Neural cell (in vitro differentiated cells): ENCODE measurements around the gene ZP1. TPM values are rescaled to one million over a fixed set of nuclear protein-coding genes. Genes with fewer than 3 reads are reported as not detected.

Source experiments
- H2AFZ ChIP-seq: fragments of 200-600, 300-800 bp; sonication (generic), shearing (Covaris generic); 2 replicates; pipeline ENCODE4 v1.6.0; 2014; ENCODE audit warnings: low read depth, mild to moderate bottlenecking, antibody characterized with exemption, low read length, moderate library complexity
- H3F3A ChIP-seq: fragments of 200-600 bp; shearing (Covaris generic); 2 replicates; pipeline ENCODE4 v1.6.1; 2016; ENCODE audit warnings: mild to moderate bottlenecking, moderate library complexity, mixed read lengths, antibody characterized with exemption, low read length; ENCODE audit not compliant: insufficient read depth, poor library complexity, severe bottlenecking
- H3K27ac ChIP-seq: fragments of 200-600, 300-800 bp; sonication (generic), shearing (Covaris generic); 2 replicates; pipeline ENCODE4 v1.5.1; 2014; ENCODE audit warnings: mild to moderate bottlenecking, low read length, moderate library complexity
- H3K27me3 ChIP-seq: fragments of 300-800, 200-600 bp; sonication (generic), shearing (Covaris generic); 2 replicates; pipeline ENCODE4 v1.6.0; 2014; ENCODE audit warnings: mild to moderate bottlenecking, low read depth, low read length, moderate library complexity; ENCODE audit not compliant: insufficient read depth
- H3K36me3 ChIP-seq: fragments of 300-800, 200-600 bp; sonication (generic), shearing (Covaris generic); 2 replicates; pipeline ENCODE4 v1.5.1; 2014; ENCODE audit warnings: mild to moderate bottlenecking, antibody characterized with exemption, low read length, moderate library complexity; ENCODE audit not compliant: insufficient read depth
- H3K4me2 ChIP-seq: fragments of 300-800, 200-600 bp; sonication (generic), shearing (Covaris generic); 2 replicates; pipeline ENCODE4 v1.6.0; 2014; ENCODE audit warnings: mild to moderate bottlenecking, low read length
- H3K4me3 ChIP-seq: fragments of 300-800, 200-600 bp; sonication (generic), shearing (Covaris generic); 2 replicates; pipeline ENCODE4 v1.5.1; 2014; ENCODE audit warnings: mild to moderate bottlenecking, low read length, moderate library complexity
- H3K79me2 ChIP-seq: fragments of 200-600 bp; shearing (Covaris generic); replicated peaks from 2 replicates; pipeline ENCODE4 v1.6.0; 2014; ENCODE audit warnings: mild to moderate bottlenecking, low read length, moderate library complexity; ENCODE audit not compliant: insufficient read depth
- H3K9ac ChIP-seq: fragments of 300-800, 200-600 bp; sonication (generic), shearing (Covaris generic); 2 replicates; pipeline ENCODE4 v1.6.1; 2016; ENCODE audit warnings: mild to moderate bottlenecking, low read length, mixed read lengths
- H3K9me2 ChIP-seq: fragments of 200-600 bp; shearing (Covaris generic); 2 replicates; pipeline ENCODE4 v1.6.1; 2016; ENCODE audit warnings: mild to moderate bottlenecking, low read length, mixed read lengths; ENCODE audit not compliant: insufficient read depth
- H3K9me3 ChIP-seq: fragments of 200-600, 300-800 bp; sonication (generic), shearing (Covaris generic); 2 replicates; pipeline ENCODE4 v1.6.1; 2016; ENCODE audit warnings: mild to moderate bottlenecking, mixed run types, low read length, moderate library complexity, mixed read lengths
- H4K20me1 ChIP-seq: fragments of 200-600 bp; shearing (Covaris generic); 2 replicates; pipeline ENCODE4 v1.6.1; 2016; ENCODE audit warnings: mild to moderate bottlenecking, mixed run types; ENCODE audit not compliant: insufficient read depth
- CTCF ChIP-seq: fragments of 450-650 bp; IDR thresholded peaks from 2 replicates; pipeline ENCODE4 v1.5.1; 2014; ENCODE audit warnings: antibody characterized with exemption, mild to moderate bottlenecking, moderate library complexity; ENCODE audit not compliant: poor library complexity, severe bottlenecking
- EP300 ChIP-seq: fragments of 450-650 bp; conservative IDR thresholded peaks from 2 replicates; pipeline ENCODE4 v1.6.1; 2014; ENCODE audit warnings: antibody characterized with exemption, mild to moderate bottlenecking, moderate library complexity; ENCODE audit not compliant: poor library complexity, severe bottlenecking
- EZH2 ChIP-seq: fragments of 200-600, 300-800 bp; shearing (Covaris generic), sonication (generic); IDR thresholded peaks from 2 replicates; pipeline ENCODE4 v1.6.1; 2014; ENCODE audit warnings: antibody characterized with exemption, low read length, borderline replicate concordance, mild to moderate bottlenecking; ENCODE audit not compliant: insufficient read depth, poor library complexity, severe bottlenecking
- MXI1 ChIP-seq: fragments of 450-650 bp; conservative IDR thresholded peaks from 2 replicates; pipeline ENCODE4 v1.6.1; 2014; ENCODE audit warnings: antibody characterized with exemption, mild to moderate bottlenecking; ENCODE audit not compliant: poor library complexity, severe bottlenecking
- RAD21 ChIP-seq: fragments of 450-650 bp; conservative IDR thresholded peaks from 2 replicates; pipeline ENCODE4 v1.6.1; 2014; ENCODE audit warnings: antibody characterized with exemption, mild to moderate bottlenecking, moderate library complexity
- polyA plus RNA-seq: library from polyadenylated mRNA; depleted of rRNA; stranded (reverse); fragments of >200 nt; gene quantifications from 2 replicates; pipeline ENCODE4 v1.2.3, GENCODE V29; 2014

Gene ZP1
- polyA plus RNA-seq, 1 donor from 2014 or later: 1.5 TPM

GRCh38 chr11:60835534-60835846 lies 31.9 kb upstream of the ZP1 start:
- no peak overlapping the region for H3K27ac ChIP-seq
- H3K4me2 ChIP-seq: no peak overlapping the region
- no peaks in the 10 kb centered on the region for H4K20me1 ChIP-seq

GRCh38 chr11:60836866-60837515 lies 30.4 kb upstream of the ZP1 start:
- H3K9me3 ChIP-seq: no peaks in the 10 kb centered on the region
- H3K9me2 ChIP-seq: no peaks in the 10 kb centered on the region
- no peak overlapping the region for H2AFZ ChIP-seq
- no peaks in the 10 kb centered on the region for H4K20me1 ChIP-seq
- no peak for TF ChIP-seq EZH2
- TF ChIP-seq CTCF: no peak
- no peak for TF ChIP-seq MXI1
- TF ChIP-seq RAD21: no peak
- no peak for TF ChIP-seq EP300
- H3K9ac ChIP-seq: no peak overlapping the region
- H3K27ac ChIP-seq: no peak overlapping the region
- no peak overlapping the region for H3K4me3 ChIP-seq
- no peaks in the 10 kb centered on the region for H3K36me3 ChIP-seq
- no peak overlapping the region for H3K4me2 ChIP-seq
- no peaks in the 10 kb centered on the region for H3F3A ChIP-seq
- no peaks in the 10 kb centered on the region for H3K27me3 ChIP-seq
- no peaks in the 10 kb centered on the region for H3K79me2 ChIP-seq

More at GRCh38 chr11:60835534-60835846, 31.9 kb upstream of the ZP1 start:
- Histone ChIP-seq H3F3A (no peaks in the 10 kb centered on the region), H3K27me3 (no peaks in the 10 kb centered on the region), H3K9me3 (no peaks in the 10 kb centered on the region), H3K9ac (no peak overlapping the region), H2AFZ (no peak overlapping the region), H3K4me3 (no peak overlapping the region), H3K9me2 (no peaks in the 10 kb centered on the region), H3K36me3 (no peaks in the 10 kb centered on the region), H3K79me2 (no peaks in the 10 kb centered on the region)
- TF ChIP-seq EZH2 (no peak), CTCF (no peak)

DNA sequence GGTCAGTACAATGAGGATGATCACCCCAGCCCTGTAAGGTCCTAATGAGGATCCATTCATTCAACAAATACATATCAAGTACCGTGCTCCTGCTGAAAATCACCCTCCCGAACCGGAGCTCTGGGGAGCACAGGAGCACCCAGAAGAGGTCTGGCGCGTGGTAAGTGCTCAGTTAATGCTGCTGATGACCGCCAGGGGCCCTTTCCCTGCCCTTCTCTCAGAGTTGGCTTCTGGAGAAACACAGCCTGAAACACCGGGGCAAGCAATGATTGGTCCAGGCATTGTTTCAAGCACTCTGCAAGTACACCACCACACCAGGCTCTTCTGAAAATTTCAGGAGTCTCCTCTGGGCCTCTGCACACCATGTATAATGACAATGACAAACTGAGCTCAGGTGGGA lies 29.2 kb upstream of the ZP1 start:
- Histone ChIP-seq H3K9ac (no peak overlapping the region), H3K9me3 (no peaks in the 10 kb centered on the region), H2AFZ (no peak overlapping the region), H3K9me2 (no peaks in the 10 kb centered on the region), H3K27me3 (no peaks in the 10 kb centered on the region), H3K36me3 (no peaks in the 10 kb centered on the region), H3K4me3 (no peak overlapping the region), H3F3A (no peaks in the 10 kb centered on the region), H4K20me1 (no peaks in the 10 kb centered on the region), H3K4me2 (no peak overlapping the region), H3K79me2 (peaks cover 3% of the 10 kb centered on the region), H3K27ac (no peak overlapping the region)
- TF ChIP-seq EZH2: no peak
